NCI-H146 (cell line): ENCODE measurements around the gene CAPN5.
"Not testable (repeated sequence)": the region's sequence is repeated elsewhere in the genome, so short reads cannot be mapped to it uniquely, and the experiment has no call there.

Experiments
- DNase-seq: peaks from one replicate; lab custom pipeline; 2025; lab: John Stamatoyannopoulos, UW

Gene CAPN5

DNA sequence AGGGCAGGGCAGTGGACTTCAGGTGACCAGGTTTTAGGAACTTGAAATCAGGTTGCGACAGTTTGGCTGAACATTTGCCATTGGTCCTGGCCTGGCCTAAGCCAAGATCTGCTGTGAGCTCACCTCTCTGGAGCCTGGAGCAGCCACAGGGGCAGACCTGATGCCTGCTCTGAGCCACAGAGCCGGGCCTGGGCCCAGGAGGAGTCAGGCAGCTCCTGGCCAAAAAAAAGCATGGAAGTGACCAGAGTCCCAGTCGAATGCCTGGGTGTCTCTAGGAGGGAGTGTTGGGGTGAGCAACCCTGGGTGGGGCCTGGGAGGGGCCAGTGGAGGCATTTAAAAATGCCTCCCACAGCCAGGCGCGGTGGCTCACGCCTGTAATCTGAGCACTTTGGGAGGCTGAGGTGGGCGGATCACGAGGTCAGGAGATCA lies 29.8 kb downstream of the CAPN5 start:
- no peak for DNase-seq

DNA sequence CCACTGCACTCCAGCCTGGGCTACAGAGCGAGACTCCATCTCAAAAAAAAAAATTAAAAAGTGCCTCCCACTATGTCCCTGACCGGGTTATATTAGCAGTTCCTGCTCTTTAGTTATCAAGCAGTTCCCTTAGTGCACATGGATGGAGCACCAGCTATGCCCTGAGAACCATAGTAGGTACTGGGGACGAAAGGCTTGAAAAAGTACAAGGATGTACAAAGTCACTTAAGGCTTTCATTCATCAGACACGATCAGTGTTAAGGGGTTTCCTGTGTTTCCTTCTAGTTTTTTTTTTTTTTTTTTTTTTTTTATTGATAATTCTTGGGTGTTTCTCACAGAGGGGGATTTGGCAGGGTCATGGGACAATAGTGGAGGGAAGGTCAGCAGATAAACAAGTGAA lies 30.4 kb downstream of the CAPN5 start:
- not testable (repeated sequence) for DNase-seq

DNA sequence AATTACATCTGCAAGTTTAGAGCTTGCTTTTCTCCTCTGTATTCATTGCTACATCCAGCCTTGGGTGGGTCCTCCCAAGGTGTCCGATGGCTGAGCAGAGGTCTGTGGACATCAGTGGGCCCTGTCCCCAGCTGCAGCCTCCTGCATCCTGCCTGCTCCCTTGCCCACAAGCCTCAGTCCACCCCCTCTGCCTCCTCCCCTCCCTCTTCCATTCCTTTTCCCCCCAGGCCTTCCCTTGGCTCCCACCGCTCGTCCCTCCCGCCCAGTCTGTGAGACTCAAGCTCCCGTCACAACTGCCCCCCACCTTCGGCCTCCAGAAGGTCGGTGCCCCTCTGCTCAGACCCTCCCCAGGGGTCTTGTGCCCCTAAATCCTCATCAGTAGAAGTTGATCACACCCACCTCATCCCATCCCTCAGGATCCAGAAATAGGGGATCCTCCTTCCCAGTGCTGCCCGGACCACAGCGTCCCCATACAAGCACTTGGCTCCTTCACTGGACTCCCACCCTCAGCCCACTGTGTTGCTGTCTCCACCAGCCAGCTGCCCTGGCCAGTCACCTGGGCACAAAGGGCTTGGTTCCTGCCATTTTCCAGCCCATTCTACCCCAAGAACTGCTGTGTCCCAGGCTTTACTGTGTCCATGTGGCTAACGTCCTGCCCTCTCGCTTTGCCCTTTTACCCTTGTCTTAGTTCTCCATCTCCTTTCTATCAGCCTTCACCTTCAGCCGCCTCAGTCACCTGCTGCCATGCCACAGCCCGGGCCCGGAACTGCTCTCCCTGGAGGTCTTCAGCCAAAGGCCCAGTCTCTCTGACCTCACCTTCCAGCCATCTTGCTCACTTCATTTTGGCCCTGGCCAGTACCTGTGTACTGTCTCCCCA lies 33.6 kb downstream of the CAPN5 start:
- DNase-seq = no peak

DNA sequence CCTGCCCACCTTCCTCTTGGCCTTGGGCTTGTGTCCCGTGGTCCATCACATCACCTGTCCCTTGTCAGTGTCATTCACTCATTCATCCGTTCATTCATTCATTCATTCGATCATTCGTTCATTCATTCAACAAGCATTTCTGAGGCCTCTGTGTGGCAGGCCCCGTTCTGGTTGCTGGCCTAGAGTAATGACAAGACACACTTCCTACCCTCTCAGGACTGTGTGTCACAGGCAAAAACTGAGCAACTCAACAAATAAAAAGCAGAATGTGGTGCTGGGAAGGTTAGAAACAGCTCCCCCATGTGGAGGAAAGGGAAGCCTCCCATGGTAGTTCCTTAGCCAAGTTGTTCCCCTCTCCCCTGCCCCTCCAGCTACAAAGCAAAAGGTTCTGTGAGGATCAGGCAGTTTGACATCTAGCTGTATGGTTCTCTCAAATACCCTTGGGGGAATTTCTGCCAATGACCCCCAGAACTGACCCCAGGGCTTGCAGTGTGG lies 34.3 kb downstream of the CAPN5 start:
- DNase-seq = no peak

GRCh38 chr11:77102246-77103210 lies 35.8 kb downstream of the CAPN5 start, which contains the start of gene OMP:
Gene OMP (plus strand): TSS chr11:77102840. CDS start chr11:77102840, 0 bp downstream.
- DNase-seq = no peak

DNA sequence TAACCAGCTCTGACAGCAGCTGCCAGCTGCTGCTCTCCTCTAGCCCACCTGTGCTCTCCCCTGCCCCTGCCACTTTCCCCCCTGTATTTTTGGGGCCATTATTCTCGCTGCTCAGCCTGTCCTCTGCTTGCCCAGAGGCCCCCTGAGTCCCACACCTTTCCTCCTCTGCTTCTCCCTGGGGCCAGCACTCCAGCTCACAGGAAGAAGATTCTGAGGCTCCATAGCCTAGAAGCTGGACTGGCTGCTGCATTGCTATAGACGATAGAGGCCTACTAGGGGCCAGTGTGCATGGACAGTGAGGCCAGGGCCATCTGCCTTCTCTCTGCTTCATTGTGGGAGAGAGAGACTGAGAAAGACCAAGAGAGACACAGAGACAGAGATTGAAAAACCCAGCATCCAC lies 36.5 kb downstream of the CAPN5 start:
- no peak for DNase-seq

DNA sequence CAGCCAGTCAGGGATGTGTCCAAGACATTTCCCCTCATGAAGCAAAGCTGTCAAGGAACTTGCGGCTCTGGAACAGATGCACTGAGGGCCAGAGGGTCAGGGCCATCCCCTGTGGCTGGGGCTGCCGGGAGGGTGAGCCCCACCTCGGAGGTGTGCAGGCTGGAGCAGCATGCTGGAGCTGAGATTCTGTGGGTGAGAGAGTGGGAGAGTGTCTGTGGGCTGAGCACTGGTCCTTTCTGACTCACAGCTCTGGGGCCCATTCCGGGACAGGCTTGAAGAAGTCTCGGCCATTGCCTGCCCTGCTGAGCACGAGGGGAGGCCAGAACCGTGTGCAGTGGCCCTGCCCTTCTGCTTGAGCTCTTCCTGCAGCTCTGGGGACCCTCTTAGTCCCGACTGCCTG lies 38.0 kb downstream of the CAPN5 start:
- DNase-seq = no peak

- DNase-seq = no peak
These were observed 39.5 kb downstream of the CAPN5 start for GRCh38 chr11:77106321-77106720.

GRCh38 chr11:77106759-77107158 lies 40.0 kb downstream of the CAPN5 start:
- no peak for DNase-seq

DNA sequence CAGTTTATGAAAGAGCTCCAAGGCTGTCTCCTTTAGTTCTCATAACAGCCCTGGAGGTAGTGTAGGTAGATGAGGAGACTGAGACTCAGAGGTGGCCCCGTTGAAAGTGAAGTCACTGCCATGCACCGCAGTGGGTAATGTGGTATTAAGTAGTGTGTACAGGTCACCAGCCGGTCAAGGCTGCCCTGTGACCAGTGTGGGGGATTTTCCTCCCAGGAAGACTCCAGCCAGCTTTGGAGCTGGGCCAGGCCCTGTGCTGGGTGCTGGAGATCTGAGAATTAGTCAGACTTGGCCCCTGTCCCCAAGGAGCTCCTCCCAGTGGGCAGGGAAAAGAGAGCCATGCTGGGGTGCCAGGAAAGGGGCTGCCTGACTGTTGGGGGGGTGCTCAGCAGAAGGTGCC lies 41.2 kb downstream of the CAPN5 start:
- DNase-seq = no peak

DNA sequence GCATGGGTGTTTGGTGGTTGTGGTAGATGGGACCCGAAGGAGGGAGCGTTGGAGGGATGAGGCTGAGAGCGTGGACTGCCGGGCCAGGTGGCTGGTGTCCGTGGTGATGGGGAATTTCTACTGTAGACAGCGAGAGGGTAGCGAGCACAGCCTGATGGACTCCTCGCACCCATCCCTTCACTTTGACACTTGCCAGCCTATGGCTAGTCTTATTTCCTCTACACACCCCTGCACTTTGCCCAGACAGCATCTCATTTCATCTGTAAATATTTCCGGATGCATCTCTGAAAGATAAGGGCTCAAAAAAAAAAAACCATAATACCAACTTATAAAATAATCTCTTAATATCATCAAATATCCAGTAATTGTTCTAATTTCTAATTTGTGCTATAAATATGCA lies 41.7 kb downstream of the CAPN5 start:
- no peak for DNase-seq

DNA sequence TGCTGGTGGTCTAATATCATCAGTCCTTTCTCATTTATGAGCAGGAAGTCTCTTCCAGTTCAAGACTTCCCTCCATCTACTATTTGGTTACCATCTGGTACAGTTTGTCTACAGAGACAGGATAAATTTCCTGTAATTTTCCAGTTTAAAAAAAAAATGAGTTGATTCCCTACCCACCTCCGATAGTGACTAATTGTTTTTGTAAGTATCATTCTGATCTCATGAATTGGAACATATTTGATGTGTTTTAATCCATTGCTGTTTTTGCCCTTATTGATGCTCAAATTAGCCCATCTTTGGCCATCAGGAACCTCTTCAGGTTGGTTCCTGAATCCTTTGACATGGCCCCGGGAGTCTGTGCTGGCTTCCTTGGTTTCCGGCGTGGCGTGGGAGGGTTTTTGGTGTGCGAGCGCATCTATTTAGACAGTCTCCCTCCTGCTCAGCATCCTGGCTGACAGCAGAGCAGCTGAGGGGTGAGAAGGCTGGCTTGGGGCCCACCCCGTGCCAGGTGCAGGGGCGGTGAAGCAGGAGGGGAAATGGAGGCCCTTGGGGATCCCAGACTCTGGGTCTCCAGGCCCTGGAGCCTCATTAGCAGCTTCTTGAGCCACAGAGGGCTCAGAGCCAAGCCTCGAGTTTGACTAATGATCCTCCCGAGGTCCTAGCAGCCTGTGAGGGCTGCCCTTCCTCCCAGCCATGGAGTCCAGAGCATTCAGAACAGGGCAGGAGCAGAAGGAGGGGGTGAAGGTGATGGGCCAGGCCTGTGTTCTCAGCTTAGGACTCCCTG lies 42.7 kb downstream of the CAPN5 start:
- DNase-seq = no peak

- no peak for DNase-seq
These were observed 44.1 kb downstream of the CAPN5 start for GRCh38 chr11:77110836-77111235.

DNA sequence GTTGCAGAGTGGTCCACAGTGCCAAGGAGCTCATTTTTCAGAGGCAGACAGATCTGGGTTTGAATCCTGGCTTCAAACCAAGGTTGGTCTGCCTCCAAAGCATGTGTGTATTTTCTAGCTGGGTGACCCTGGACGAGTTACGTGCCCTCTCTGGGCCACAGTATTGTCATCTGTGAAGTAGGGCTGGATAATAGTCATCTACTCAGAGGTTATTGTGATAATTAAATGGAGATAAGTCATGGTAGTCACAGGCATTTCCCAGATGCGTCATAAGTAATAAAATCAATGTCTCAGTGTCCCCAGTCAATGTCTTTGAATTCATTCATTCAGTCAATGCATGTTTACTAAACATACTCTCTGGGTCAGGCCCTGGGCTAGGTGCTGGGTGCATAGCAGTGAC lies 44.5 kb downstream of the CAPN5 start:
- no peak for DNase-seq

GRCh38 chr11:77111946-77112345 lies 45.2 kb downstream of the CAPN5 start:
- DNase-seq = no peak

DNA sequence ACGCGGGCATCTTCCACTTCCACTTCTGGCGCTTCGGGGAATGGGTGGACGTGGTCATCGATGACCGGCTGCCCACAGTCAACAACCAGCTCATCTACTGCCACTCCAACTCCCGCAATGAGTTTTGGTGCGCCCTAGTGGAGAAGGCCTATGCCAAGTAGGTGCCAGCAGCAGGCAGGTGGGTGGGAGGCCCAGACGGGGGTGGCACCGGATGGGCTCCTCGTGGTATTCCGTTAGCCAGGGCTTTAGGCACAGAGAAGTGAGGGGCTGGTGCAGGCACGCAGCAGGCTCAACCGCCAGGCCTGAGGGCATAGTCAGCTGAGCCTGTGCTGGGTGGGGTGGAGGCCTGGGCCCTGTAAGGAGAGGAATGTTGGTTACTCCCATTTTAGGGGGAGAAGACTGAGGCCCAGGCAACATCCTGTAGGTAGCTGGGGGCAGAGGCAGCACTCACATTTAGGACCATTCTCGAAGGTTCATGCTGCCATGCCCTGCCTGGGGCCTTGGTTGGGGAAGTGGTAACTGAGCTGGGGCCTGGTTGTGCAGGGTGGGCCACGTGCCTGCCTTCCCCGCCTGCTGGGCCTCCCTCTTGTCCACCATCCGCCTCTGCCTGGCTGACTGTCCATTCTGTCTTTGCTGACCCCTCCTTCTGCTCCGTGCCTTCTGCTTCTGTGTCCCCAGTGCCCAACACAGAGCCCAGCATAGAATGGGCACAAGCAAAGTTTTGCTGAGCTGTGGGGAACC lies 46.0 kb downstream of the CAPN5 start:
- DNase-seq = no peak

DNA sequence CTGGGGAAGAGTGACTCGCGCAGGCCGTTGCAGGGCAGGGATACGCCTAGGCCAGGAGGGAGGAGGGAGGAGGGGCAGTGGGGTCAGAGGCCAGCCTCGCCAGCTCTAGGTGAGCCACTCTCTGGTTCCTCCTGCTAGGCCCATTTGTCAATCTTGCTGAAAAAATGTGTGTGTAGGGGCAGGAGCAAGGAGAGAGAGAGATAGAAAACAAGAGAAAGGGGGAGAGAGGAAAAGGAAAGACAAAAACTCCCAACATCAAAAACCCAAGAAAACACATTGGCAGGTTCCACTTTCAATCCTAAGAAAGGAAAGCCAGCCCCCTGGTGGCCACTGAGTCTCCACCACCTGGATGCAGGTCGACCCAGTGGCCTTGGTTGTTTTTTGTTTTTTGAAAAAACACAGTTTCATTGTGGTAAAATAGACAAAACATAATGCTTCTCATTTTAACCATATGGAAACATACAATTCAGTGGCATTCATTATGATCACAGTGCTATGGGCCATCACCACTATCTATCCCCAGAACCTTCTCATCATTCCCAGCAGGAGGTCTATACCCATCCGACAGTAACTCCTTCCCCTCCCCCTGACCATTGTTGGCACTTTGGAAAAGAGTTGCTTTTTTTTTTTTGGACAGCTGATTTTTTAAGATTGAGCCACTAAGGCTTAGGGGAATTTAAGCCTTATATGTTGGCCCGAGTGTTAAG lies 46.8 kb downstream of the CAPN5 start:
- peak; percentile 39 for DNase-seq

GRCh38 chr11:77114089-77114463 lies 47.3 kb downstream of the CAPN5 start:
- DNase-seq = no peak

GRCh38 chr11:77115181-77115611 lies 48.4 kb downstream of the CAPN5 start:
- DNase-seq = no peak

GRCh38 chr11:77115956-77116355 lies 49.2 kb downstream of the CAPN5 start:
- no peak for DNase-seq
